WTC11 (cell line): Measurements from ENCODE around the gene SRGAP1.

ENCODE experiments used
- JUN ChIP-seq: sonication (generic); formaldehyde crosslinking; IDR thresholded peaks from 2 replicates; pipeline ENCODE4 v1.8.0; 2023; ENCODE audit warnings: mild to moderate bottlenecking, missing genetic modification reagents
- KAT7 ChIP-seq: sonication (generic); formaldehyde crosslinking; IDR thresholded peaks from 2 replicates; pipeline ENCODE4 v1.8.1; 2023; ENCODE audit warnings: missing genetic modification reagents, mild to moderate bottlenecking, borderline replicate concordance
- SMAD3 ChIP-seq: sonication (generic); formaldehyde crosslinking; IDR thresholded peaks from 2 replicates; pipeline ENCODE4 v1.8.0; 2022; ENCODE audit warnings: missing genetic modification reagents, mild to moderate bottlenecking, borderline replicate concordance
- SMAD4 ChIP-seq: sonication (generic); formaldehyde crosslinking; IDR thresholded peaks from 2 replicates; pipeline ENCODE4 v1.8.0; 2022; ENCODE audit warnings: mild to moderate bottlenecking, missing genetic modification reagents
- SP1 ChIP-seq: sonication (generic); formaldehyde crosslinking; conservative IDR thresholded peaks from 2 replicates; pipeline ENCODE4 v1.8.1; 2022; ENCODE audit warnings: missing genetic modification reagents
- ZNF138 ChIP-seq: sonication (generic); formaldehyde crosslinking; conservative IDR thresholded peaks from 2 replicates; pipeline ENCODE4 v1.8.1; 2022; ENCODE audit warnings: mild to moderate bottlenecking, moderate library complexity, missing genetic modification reagents
- ZNF263 ChIP-seq: sonication (generic); formaldehyde crosslinking; IDR thresholded peaks from 2 replicates; pipeline ENCODE4 v1.8.1; 2022; ENCODE audit warnings: low read depth, mild to moderate bottlenecking, moderate library complexity, missing genetic modification reagents
- ZNF416 ChIP-seq: fragments of 250-450 bp; sonication (Bioruptor Pico); IDR thresholded peaks from 2 replicates; pipeline ENCODE4 v1.9.0; 2021; ENCODE audit warnings: mild to moderate bottlenecking, inconsistent platforms
- TF ChIP-seq, protein P1 (sequence below): fragments of 200-600 bp; IDR thresholded peaks from 2 replicates; pipeline ENCODE4 v1.8.0; 2022; ENCODE audit warnings: antibody characterized with exemption
- TF ChIP-seq, protein P2 (sequence below): sonication (generic); formaldehyde crosslinking; IDR thresholded peaks from 2 replicates; pipeline ENCODE4 v1.8.0; 2022; ENCODE audit warnings: mild to moderate bottlenecking, missing genetic modification reagents
- TF ChIP-seq, protein P3 (sequence below): sonication (generic); formaldehyde crosslinking; IDR thresholded peaks from 2 replicates; pipeline ENCODE4 v1.8.0; 2022; ENCODE audit warnings: mild to moderate bottlenecking, missing genetic modification reagents
- TF ChIP-seq, protein P4 (sequence below): sonication (generic); formaldehyde crosslinking; IDR thresholded peaks from 2 replicates; pipeline ENCODE4 v1.8.1; 2022; ENCODE audit warnings: low read depth, missing genetic modification reagents, borderline replicate concordance
- TF ChIP-seq, protein P5 (sequence below): fragments of 250-450 bp; sonication (Bioruptor Pico); conservative IDR thresholded peaks from 2 replicates; pipeline ENCODE4 v1.9.0; 2021; ENCODE audit warnings: mild to moderate bottlenecking

DNA sequence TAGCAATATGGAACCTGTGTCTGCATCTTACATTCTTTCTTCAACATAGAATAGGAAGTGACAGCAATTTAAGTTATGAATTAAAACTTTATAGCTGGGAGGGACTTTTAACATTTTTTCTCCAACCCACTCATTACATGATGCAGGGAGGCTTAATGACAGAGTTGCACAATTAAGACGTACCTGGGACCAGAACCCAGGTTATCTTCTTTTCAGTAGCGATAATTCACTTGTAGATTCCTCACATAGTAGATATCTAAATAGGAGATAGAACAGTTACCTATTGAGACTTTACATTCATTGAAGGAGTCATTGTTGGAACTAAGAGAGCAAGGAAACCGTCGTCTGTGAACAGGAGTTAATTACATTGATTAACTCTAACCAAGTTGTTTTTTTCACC, 5.1 kb downstream of the SRGAP1 start:
- no peak for TF ChIP-seq KAT7
- TF ChIP-seq, protein P1, sequence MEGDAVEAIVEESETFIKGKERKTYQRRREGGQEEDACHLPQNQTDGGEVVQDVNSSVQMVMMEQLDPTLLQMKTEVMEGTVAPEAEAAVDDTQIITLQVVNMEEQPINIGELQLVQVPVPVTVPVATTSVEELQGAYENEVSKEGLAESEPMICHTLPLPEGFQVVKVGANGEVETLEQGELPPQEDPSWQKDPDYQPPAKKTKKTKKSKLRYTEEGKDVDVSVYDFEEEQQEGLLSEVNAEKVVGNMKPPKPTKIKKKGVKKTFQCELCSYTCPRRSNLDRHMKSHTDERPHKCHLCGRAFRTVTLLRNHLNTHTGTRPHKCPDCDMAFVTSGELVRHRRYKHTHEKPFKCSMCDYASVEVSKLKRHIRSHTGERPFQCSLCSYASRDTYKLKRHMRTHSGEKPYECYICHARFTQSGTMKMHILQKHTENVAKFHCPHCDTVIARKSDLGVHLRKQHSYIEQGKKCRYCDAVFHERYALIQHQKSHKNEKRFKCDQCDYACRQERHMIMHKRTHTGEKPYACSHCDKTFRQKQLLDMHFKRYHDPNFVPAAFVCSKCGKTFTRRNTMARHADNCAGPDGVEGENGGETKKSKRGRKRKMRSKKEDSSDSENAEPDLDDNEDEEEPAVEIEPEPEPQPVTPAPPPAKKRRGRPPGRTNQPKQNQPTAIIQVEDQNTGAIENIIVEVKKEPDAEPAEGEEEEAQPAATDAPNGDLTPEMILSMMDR, result no peak
- no peak for TF ChIP-seq JUN (CRISPR knock-in tag)
- TF ChIP-seq, protein P2, sequence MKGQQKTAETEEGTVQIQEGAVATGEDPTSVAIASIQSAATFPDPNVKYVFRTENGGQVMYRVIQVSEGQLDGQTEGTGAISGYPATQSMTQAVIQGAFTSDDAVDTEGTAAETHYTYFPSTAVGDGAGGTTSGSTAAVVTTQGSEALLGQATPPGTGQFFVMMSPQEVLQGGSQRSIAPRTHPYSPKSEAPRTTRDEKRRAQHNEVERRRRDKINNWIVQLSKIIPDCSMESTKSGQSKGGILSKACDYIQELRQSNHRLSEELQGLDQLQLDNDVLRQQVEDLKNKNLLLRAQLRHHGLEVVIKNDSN (CRISPR knock-in tag), result no peak
- TF ChIP-seq, protein P3, sequence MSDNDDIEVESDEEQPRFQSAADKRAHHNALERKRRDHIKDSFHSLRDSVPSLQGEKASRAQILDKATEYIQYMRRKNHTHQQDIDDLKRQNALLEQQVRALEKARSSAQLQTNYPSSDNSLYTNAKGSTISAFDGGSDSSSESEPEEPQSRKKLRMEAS (CRISPR knock-in tag), result no peak
- TF ChIP-seq, protein P4, sequence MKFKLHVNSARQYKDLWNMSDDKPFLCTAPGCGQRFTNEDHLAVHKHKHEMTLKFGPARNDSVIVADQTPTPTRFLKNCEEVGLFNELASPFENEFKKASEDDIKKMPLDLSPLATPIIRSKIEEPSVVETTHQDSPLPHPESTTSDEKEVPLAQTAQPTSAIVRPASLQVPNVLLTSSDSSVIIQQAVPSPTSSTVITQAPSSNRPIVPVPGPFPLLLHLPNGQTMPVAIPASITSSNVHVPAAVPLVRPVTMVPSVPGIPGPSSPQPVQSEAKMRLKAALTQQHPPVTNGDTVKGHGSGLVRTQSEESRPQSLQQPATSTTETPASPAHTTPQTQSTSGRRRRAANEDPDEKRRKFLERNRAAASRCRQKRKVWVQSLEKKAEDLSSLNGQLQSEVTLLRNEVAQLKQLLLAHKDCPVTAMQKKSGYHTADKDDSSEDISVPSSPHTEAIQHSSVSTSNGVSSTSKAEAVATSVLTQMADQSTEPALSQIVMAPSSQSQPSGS (CRISPR knock-in tag), result no peak
- TF ChIP-seq, protein P5, sequence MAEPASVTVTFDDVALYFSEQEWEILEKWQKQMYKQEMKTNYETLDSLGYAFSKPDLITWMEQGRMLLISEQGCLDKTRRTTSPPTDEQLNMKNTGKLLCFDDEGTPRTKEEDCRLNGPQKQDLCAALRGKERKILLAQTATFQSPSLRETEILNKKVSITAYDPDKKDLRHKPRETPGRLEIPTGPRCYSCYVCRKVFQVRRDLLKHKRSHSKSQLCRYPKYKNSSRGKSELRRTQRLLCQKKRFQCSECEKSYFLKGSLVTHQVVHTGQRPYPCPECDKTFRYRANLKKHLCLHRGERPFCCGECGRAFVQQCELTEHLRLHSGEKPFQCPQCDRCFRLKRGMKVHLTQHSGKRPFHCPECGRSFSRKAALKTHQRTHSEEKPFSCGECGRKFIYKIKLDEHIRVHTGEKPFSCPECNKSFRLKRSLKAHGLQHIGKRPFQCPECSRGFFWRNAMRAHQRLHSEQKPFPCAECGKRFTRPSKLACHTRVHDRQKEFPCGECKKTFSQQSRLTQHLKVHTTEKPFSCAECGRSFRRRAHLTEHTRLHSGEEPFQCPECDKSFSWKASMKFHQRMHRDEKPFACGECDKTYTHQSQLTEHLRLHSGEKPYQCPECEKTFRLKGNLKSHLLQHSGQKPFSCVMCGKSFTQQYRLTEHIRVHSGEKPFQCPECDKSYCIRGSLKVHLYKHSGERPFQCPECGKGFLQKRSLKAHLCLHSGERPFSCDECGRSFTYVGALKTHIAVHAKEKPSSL (CRISPR knock-in tag), result no peak
- TF ChIP-seq ZNF263 (CRISPR knock-in tag), result no peak
- TF ChIP-seq SP1 (CRISPR knock-in tag), result no peak
- TF ChIP-seq SMAD3 (CRISPR knock-in tag), result no peak
- TF ChIP-seq SMAD4 (CRISPR knock-in tag), result no peak
- no peak for TF ChIP-seq ZNF138 (CRISPR knock-in tag)
- TF ChIP-seq ZNF416 (CRISPR knock-in tag), result no peak
